GM18870 (cell line): ENCODE data around the gene VPS9D1.

ENCODE experiments used
- ATAC-seq: cut with Tn5 transposase; IDR thresholded peaks from one replicate; pipeline ENCODE4 v1.9.1; 2021; ENCODE audit warnings: moderate library complexity; ENCODE audit not compliant: unreplicated experiment

Gene VPS9D1

GRCh38 chr16:89720813-89721545 lies at the start of gene VPS9D1, which contains the start of gene ZNF276:
Gene VPS9D1 (minus strand): TSS chr16:89720898. CDS start chr16:89720861, 37 bp downstream.
Gene ZNF276 (plus strand): TSS chr16:89721537. CDS start chr16:89721641, 104 bp downstream.
- ATAC-seq = no peak

- ATAC-seq = no peak
These were observed 49.7 kb upstream of the VPS9D1 start for GRCh38 chr16:89770367-89770766.

- ATAC-seq = no peak
These were observed 44.7 kb upstream of the VPS9D1 start for GRCh38 chr16:89765292-89765830.

- peak; percentile 74 for ATAC-seq
These were observed 44.1 kb upstream of the VPS9D1 start for GRCh38 chr16:89764711-89765201.

- no peak for ATAC-seq
These were observed 40.7 kb upstream of the VPS9D1 start for GRCh38 chr16:89761304-89761922.

- ATAC-seq = no peak
These were observed 39.1 kb upstream of the VPS9D1 start for GRCh38 chr16:89759746-89760340.

GRCh38 chr16:89749637-89750036 lies 28.9 kb upstream of the VPS9D1 start:
- no peak for ATAC-seq

GRCh38 chr16:89748921-89749320 lies 28.2 kb upstream of the VPS9D1 start:
- no peak for ATAC-seq

GRCh38 chr16:89748076-89748475 lies 27.4 kb upstream of the VPS9D1 start:
- ATAC-seq = no peak

GRCh38 chr16:89746043-89746442 lies 25.3 kb upstream of the VPS9D1 start:
- no peak for ATAC-seq

GRCh38 chr16:89744813-89745212 lies 24.1 kb upstream of the VPS9D1 start:
- ATAC-seq = no peak

- ATAC-seq = no peak
These were observed 22.2 kb upstream of the VPS9D1 start for GRCh38 chr16:89742948-89743347.

- no peak for ATAC-seq
These were observed 20.8 kb upstream of the VPS9D1 start for GRCh38 chr16:89741342-89742014.

- no peak for ATAC-seq
These were observed 18.7 kb upstream of the VPS9D1 start for GRCh38 chr16:89739383-89739782.

- no peak for ATAC-seq
These were observed 18.0 kb upstream of the VPS9D1 start for GRCh38 chr16:89738538-89739317.

GRCh38 chr16:89738072-89738377 lies 17.3 kb upstream of the VPS9D1 start:
- ATAC-seq = no peak

GRCh38 chr16:89737341-89738071 lies 16.8 kb upstream of the VPS9D1 start:
- ATAC-seq = no peak

- ATAC-seq = no peak
These were observed 15.9 kb upstream of the VPS9D1 start for GRCh38 chr16:89736554-89736953.

GRCh38 chr16:89733792-89734191 lies 13.1 kb upstream of the VPS9D1 start:
- no peak for ATAC-seq

GRCh38 chr16:89733322-89733721 lies 12.6 kb upstream of the VPS9D1 start:
- ATAC-seq = no peak
